ENCODE data around the gene SLC17A2.

SLC17A2 gene

GRCh38 chr6:25888626-25889025 lies 41.9 kb downstream of the SLC17A2 start:
- no peak for DNase-seq (ENCODE audit: low read depth in 2 of 2, low spot score in 1 of 2)

GRCh38 chr6:25886066-25886465 lies 44.4 kb downstream of the SLC17A2 start:
- no peak for DNase-seq (ENCODE audit: low read depth in 2 of 2, low spot score in 1 of 2)

DNA sequence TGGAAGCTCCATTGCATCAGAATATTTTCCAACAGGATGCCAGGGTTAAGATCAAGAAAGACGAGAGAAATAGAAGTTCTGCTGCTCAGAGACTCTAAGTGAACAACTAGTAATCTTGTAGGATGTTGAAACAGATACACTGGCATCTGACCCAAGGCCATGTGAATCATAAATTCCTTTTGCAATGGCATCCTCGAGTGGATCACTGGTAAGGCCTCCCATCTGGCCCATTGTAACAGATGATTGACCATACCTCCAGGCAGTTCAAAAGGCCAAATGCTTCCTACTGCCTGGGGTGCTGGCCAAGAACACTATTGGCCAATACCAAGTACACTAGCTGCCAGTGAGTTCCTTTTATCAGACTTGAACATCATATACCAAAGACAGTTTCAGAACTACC lies 46.5 kb downstream of the SLC17A2 start:
- DNase-seq (ENCODE audit: low read depth in 2 of 2, low spot score in 1 of 2): no peak

DNA sequence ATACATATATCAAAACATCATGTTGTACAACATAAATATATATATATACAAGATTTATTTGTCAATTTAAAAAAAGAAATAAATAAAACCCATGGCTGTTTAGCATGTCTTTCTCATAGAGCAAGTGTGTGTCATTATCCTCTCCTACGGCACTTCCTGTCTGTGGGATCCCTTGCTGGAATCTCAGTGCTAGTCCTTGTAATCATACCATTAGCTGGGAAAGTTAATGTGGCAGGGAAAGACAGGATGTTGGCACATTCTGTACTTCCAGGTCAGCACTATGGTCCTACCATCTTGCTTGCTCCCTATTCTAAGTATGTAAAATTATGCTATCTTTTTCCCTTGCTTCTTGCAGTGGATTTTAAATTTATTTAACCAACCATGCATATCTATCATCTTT lies 47.0 kb downstream of the SLC17A2 start:
- no peak for DNase-seq (ENCODE audit: low read depth in 2 of 2, low spot score in 1 of 2)

DNA sequence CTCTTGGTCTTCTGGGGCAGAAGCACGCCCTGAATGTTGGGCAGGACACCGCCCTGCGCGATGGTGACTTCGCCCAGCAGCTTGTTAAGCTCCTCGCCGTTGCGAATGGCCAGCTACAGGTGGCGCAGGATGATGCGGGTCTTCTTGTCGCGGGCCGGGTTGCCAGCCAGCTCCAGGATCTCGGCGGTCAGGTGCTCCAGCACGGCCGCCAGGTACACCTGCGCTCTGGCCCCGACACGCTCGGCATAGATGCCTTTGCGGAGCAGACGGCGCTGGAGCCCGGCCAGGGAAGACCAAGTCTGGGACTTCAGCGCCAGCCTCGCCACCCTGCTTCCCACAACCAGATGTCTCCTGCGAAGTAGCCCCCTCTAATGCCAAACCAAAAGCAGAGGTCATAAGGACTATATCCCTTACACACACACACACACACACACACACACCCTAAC lies 48.4 kb downstream of the SLC17A2 start:
- peak in 1 of 2 donors; percentile 2 for DNase-seq (ENCODE audit: low read depth in 2 of 2, low spot score in 1 of 2)

GRCh38 chr6:25880601-25881000 lies 49.9 kb downstream of the SLC17A2 start:
- DNase-seq (ENCODE audit: low read depth in 2 of 2, low spot score in 1 of 2): no peak

GRCh38 chr6:25878721-25879322 lies 51.7 kb downstream of the SLC17A2 start:
- no peak for DNase-seq (ENCODE audit: low read depth in 2 of 2, low spot score in 1 of 2)

DNA sequence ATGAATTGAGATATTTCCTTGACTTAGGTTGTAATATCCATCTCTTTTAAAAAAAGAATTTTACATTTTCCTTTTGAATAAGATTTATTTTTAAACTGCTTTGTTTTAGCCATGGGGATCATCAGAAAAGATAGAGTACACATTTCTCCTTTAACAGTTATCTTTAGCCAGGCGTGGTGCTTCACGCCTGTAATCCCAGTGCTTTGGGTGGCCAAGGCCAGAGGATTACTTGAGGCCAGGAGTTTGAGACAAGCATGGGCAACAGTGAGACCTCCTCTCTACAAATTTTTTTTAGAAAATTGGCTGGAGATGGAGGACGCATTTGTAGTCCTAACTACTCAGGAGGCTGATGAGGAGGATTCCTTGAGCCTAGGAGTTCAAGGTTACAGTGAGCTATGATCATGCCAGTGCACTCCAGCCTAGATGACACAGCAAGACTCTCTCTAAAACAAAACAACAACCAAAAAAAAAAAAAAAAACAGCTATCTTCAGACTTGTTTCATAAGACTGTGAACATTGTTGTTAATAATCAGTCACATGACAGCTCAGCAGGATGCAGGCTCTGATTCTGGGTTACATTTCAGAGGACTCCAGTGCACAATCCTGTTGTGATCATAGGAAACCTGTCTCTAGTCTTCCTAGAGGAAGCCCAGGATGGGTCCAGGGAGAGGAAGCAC lies 54.4 kb downstream of the SLC17A2 start:
- no peak for DNase-seq (ENCODE audit: low read depth in 2 of 2, low spot score in 1 of 2)

GRCh38 chr6:25875563-25875905 lies 55.0 kb downstream of the SLC17A2 start:
- DNase-seq (ENCODE audit: low read depth in 2 of 2, low spot score in 1 of 2): no peak

DNA sequence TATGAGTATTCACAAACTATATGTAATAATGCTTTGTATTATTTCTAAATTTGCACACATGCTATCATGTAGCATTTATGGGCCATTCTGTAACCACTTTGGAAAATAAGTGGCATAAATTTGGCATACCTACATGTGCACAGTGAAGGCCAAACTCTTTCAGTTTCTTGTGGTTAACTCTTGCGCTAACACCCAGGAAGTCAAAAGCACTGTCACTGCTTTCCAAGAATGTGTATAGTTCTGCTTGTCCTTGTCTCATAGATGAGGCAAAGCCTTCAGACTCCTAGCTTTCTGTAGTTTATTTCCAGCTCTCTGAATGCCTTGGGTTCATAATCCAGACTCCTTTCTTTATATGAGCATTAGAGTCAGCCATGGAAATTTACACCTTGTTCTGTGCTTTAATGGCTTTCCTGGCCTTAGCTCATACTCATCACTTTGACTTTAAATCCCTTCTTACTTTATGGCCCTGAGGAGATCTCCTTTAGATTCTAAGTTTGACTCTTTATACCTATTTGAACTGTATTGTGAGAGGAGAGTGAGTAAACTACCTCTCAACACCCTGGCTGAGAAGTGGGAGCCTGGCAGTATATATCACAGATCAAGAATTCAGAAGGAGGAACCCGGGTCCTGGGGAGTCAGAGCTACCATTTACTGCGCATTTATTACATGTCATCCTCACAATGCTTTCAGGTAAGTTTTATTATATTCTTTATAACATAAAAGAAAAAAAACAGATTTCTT lies 55.5 kb downstream of the SLC17A2 start:
- no peak for DNase-seq (ENCODE audit: low read depth in 2 of 2, low spot score in 1 of 2)

DNA sequence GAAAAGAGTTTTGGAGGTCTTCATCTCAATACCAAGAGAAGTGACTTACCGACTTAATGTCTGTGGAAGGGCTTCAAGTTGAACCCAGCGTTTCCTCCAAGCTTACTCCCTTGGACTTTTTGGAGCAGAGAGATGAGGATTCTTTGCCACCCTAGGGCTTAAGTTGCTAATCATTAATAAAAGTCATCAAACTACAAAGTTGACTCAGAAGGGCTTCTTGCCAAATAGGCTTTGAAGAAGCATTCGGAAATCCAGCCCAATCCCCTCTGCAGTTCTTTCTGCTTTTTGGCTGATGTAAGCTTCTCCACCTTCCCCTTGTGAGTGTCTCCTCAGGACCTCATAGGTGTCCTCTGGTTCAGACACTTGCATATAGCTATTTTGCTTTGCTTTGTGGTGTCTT lies 56.4 kb downstream of the SLC17A2 start, which contains the start of gene SLC17A3:
SLC17A3 (minus strand) TSS at position 126 of the 400 bp plus-strand sequence. CDS start 5,856 bp downstream, outside the sequence.
- no peak for DNase-seq (ENCODE audit: low read depth in 2 of 2, low spot score in 1 of 2)

DNA sequence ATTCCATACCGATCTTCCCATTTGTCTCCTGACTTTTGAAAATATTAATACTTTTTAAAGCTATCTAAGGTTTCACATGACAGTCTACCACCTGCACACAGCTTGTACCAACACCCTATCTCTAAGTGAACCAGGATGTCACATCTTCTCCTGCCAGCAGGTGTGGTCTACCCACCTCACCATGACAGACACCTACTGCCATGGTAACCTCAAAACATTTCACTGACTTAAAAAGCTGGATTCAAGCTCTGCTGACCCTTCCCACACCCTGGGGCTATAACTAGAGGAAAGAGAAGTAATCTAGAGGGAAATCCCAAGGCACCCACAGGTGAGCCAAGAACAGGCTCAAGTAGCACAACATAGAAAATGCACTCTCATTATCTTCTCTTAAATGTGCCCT lies 57.7 kb downstream of the SLC17A2 start:
- DNase-seq (ENCODE audit: low read depth in 2 of 2, low spot score in 1 of 2): no peak

- no peak for DNase-seq (ENCODE audit: low read depth in 2 of 2, low spot score in 1 of 2)
Measured at GRCh38 chr6:25869840-25870239, 60.7 kb downstream of the SLC17A2 start.

GRCh38 chr6:25868436-25869183 lies 61.9 kb downstream of the SLC17A2 start:
- DNase-seq (ENCODE audit: low read depth in 2 of 2, low spot score in 1 of 2): no peak

DNA sequence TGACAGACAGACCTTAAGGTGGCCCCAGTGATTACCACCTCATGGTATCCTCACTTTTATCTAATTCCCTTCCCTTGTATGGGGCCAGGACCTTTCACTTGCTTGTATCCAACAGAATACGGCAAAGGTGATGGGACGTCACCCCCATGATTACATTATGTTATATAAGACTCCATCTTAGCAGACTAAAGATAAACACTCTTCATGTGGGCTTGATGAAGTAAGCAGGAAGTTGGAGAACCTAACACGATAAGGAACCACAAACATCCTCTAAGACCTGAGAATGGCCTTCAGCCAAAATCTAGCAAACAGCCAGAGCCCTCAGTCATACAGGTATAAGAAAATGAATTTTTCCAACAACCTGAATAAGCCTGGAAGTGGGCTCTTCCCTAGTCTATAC lies 64.5 kb downstream of the SLC17A2 start:
- no peak for DNase-seq (ENCODE audit: low read depth in 2 of 2, low spot score in 1 of 2)

DNA sequence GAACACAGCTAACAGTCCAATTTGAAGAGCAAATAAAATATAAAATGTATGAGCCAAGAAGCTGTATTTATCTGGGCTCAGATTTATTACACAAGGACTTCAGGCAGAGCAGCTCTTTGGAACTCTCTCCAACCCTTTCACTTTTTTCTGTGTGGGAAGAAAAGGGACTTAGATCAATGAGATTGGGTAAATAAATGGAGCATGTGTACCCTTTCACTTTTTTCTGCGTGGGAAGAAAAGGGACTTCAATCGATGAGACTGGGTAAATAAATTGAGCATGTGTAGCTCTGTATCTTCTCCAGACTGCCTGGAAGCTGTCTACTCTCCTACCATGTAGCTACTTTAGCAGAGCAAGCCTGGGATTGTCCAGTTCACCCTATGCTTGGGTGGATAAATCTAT lies 67.1 kb downstream of the SLC17A2 start:
- DNase-seq (ENCODE audit: low read depth in 2 of 2, low spot score in 1 of 2): no peak
